Prostate gland (tissue), 2 donors: ENCODE results near the gene PHIP. TPM values are rescaled to one million over a fixed set of nuclear protein-coding genes. Genes with fewer than 3 reads are reported as not detected.
"Not testable (repeated sequence)": the region's sequence is repeated elsewhere in the genome, so short reads cannot be mapped to it uniquely, and the experiment has no call there.

Experiments used
- DNase-seq: peaks from one replicate; pipeline ENCODE4 v3.0.0-alpha.2; 2019; ENCODE audit warnings: low spot score
- H3K27ac ChIP-seq, 2 donors: fragments of 200-600 bp; sonication (generic); 2 replicates each; pipeline ENCODE4 v1.5.1; 2017 to 2019
- H3K27me3 ChIP-seq: fragments of 200-600 bp; sonication (generic); replicated peaks from 2 replicates; pipeline ENCODE4 v1.5.1; 2019; ENCODE audit not compliant: insufficient read depth
- H3K36me3 ChIP-seq, 2 donors: fragments of 200-600 bp; sonication (generic); 1 replicate in 1 of 2; 2 replicates in 1 of 2; pipeline versions ENCODE4 v1.5.1 to v1.8.1; 2017 to 2019
- H3K4me1 ChIP-seq: fragments of 200-600 bp; sonication (generic); replicated peaks from 2 replicates; pipeline ENCODE4 v1.5.1; 2019
- H3K4me3 ChIP-seq, 2 donors: fragments of 200-600 bp; sonication (generic); 2 replicates each; pipeline ENCODE4 v1.5.1; 2017 to 2019
- H3K9me3 ChIP-seq: fragments of 200-600 bp; sonication (generic); 2 replicates; pipeline ENCODE4 v1.5.1; 2017
- CTCF ChIP-seq, 4 experiments: fragments of 200-600 bp in 2 of 4; fragments of 450-650 bp in 2 of 4; sonication (generic) in 2 of 4; IDR thresholded peaks; 1 replicate in 3 of 4; 2 replicates in 1 of 4; pipeline ENCODE4 v1.5.1; 2016 to 2019; ENCODE audit warnings: antibody characterized with exemption in 4 of 4, mild to moderate bottlenecking in 2 of 4, moderate library complexity in 2 of 4
- POLR2A ChIP-seq: fragments of 450-650 bp; IDR thresholded peaks from one replicate; pipeline ENCODE4 v1.6.1; 2016; ENCODE audit warnings: antibody characterized with exemption, mild to moderate bottlenecking
- POLR2AphosphoS5 ChIP-seq: sonication (generic); formaldehyde crosslinking; IDR thresholded peaks from one replicate; pipeline ENCODE4 v1.6.1; 2017; ENCODE audit warnings: antibody characterized with exemption
- WGBS: methylation state at CpG from one replicate; pipeline ENCODE4 v1.1.5; 2018; 5-methylcytosine and 5-hydroxymethylcytosine counted together
- intact Hi-C: fragments of 100-400 bp; cut with DNase I; formaldehyde crosslinking; loops from one replicate; pipeline ENCODE4 v1.14.2; 2022
- total RNA-seq, 2 donors: library from RNA; depleted of rRNA; stranded (reverse); fragments of >200 nt; gene quantifications; one replicate each; pipeline ENCODE4 v1.1.0, GENCODE V29; 2016

Gene PHIP
- total RNA-seq, 2 donors from 2014 or later, result 29.6 to 31.8 TPM

- H3K4me1 ChIP-seq, result no peaks in the 10 kb centered on the region
- TF ChIP-seq POLR2AphosphoS5 (no peak), CTCF (IDR thresholded peaks at IDR 0.05) (no peak), POLR2A (no peak)
- WGBS, result 88% methylated on average over 2 of the region's 2 CpGs
- no peaks in the 10 kb centered on the region for H3K36me3 ChIP-seq
- DNase-seq, result no peak
- H3K27ac ChIP-seq, result no peak overlapping the region
- no peaks in the 10 kb centered on the region for H3K9me3 ChIP-seq
- intact Hi-C loops, result no loop called here
- H3K4me3 ChIP-seq, result no peak overlapping the region
- no peaks in the 10 kb centered on the region for H3K27me3 ChIP-seq
Measured at GRCh38 chr6:78908621-78909020, 169.4 kb downstream of the PHIP start.

- WGBS, result 96% methylated on average over 2 of the region's 2 CpGs
- no peak for DNase-seq
- intact Hi-C loops, result no loop called here
Measured at GRCh38 chr6:78896227-78896626, 181.8 kb downstream of the PHIP start.

GRCh38 chr6:78889901-78890300, 188.2 kb downstream of the PHIP start:
- H3K4me3 ChIP-seq, H3K9me3 ChIP-seq, intact Hi-C loops, DNase-seq, H3K27me3 ChIP-seq, H3K27ac ChIP-seq, H3K4me1 ChIP-seq, H3K36me3 ChIP-seq: not testable (repeated sequence)
- 97% methylated on average over 5 of the region's 5 CpGs for WGBS

More at GRCh38 chr6:78896227-78896626, 181.8 kb downstream of the PHIP start:
- Histone ChIP-seq H3K36me3 (no peaks in the 10 kb centered on the region), H3K4me3 (no peak overlapping the region), H3K9me3 (no peaks in the 10 kb centered on the region), H3K27me3 (no peaks in the 10 kb centered on the region), H3K27ac (no peak overlapping the region), H3K4me1 (no peaks in the 10 kb centered on the region)
- TF ChIP-seq POLR2AphosphoS5, result no peak
- no peak for TF ChIP-seq POLR2A
- TF ChIP-seq CTCF (IDR thresholded peaks at IDR 0.05), result no peak

Other genes starting within 250 kb of the PHIP start
- gene IRAK1BP1, start 210.7 kb downstream of the PHIP start, total RNA-seq, result 1 to 10 TPM; 5.0 to 6.3 TPM
- gene HMGN3, start 156.4 kb upstream of the PHIP start, total RNA-seq, result 100 to 1,000 TPM in 1 of 2 donors, 10 to 100 TPM in 1; 65.2 to 117 TPM